Small intestine (tissue), 7 donors: ENCODE data around the gene SLC19A3. TPM values are rescaled to one million over a fixed set of nuclear protein-coding genes. Genes with fewer than 3 reads are reported as not detected.
"Not testable (repeated sequence)": the region's sequence is repeated elsewhere in the genome, so short reads cannot be mapped to it uniquely, and the experiment has no call there.

Source experiments
- DNase-seq, 2 donors: peaks; one replicate each; pipeline versions ENCODE4 v3.0.0 to v3.0.0-alpha.2; 2013
- FAIRE-seq: peaks from 2 replicates; lab custom pipeline; 2012; peaks lifted over from hg19 to GRCh38; lab: Jason Lieb, UNC
- H3K27ac ChIP-seq, 3 donors: one replicate each; pipeline ENCODE4 v1.5.1; 2013; ENCODE audit warnings: low read length in 2 of 3, mild to moderate bottlenecking in 2 of 3, control low read depth in 1 of 3, inconsistent platforms in 1 of 3, low read depth in 1 of 3, moderate library complexity in 1 of 3
- H3K27me3 ChIP-seq, 3 donors: one replicate each; pipeline ENCODE4 v1.6.1; 2013; ENCODE audit warnings: low read length in 3 of 3, inconsistent platforms in 1 of 3; ENCODE audit not compliant: control insufficient read depth in 3 of 3, insufficient read depth in 3 of 3
- H3K36me3 ChIP-seq, 3 donors: one replicate each; pipeline ENCODE4 v1.6.1; 2013; ENCODE audit warnings: low read length in 3 of 3, inconsistent platforms in 1 of 3, low read depth in 1 of 3, mild to moderate bottlenecking in 1 of 3, moderate library complexity in 1 of 3; ENCODE audit not compliant: control insufficient read depth in 3 of 3, insufficient read depth in 2 of 3
- H3K4me1 ChIP-seq, 3 donors: one replicate each; pipeline ENCODE4 v1.6.1; 2013; ENCODE audit warnings: low read length in 2 of 3, inconsistent platforms in 1 of 3, low read depth in 1 of 3, mild to moderate bottlenecking in 1 of 3, moderate library complexity in 1 of 3; ENCODE audit not compliant: control insufficient read depth in 3 of 3, insufficient read depth in 2 of 3
- H3K4me3 ChIP-seq, 3 donors: one replicate each; pipeline ENCODE4 v1.5.1; 2013; ENCODE audit warnings: low read length in 3 of 3, control low read depth in 1 of 3, inconsistent platforms in 1 of 3, low read depth in 1 of 3, mild to moderate bottlenecking in 1 of 3, moderate library complexity in 1 of 3
- H3K9me3 ChIP-seq, 2 donors: one replicate each; pipeline ENCODE4 v1.6.1; 2013; ENCODE audit warnings: low read depth in 1 of 2, low read length in 1 of 2; ENCODE audit not compliant: control insufficient read depth in 2 of 2, insufficient read depth in 1 of 2
- WGBS, 3 donors: extraction: QIAGEN DNeasy Blood & Tissue Kit; methylation state at CpG; one replicate each; pipeline ENCODE4 v1.1.7; 2013; 5-methylcytosine and 5-hydroxymethylcytosine counted together
- polyA plus RNA-seq, 4 donors: library from polyadenylated mRNA; stranded (reverse) in 3 of 4; unstranded in 1 of 4; fragments of 200-250 nt in 3 of 4; fragments of 120-200 nt in 1 of 4; gene quantifications; one replicate each; pipeline versions ENCODE4 v1.2.1 to v1.2.3, GENCODE V29; 2013
- donor health status: healthy with polysubstance abuse.
- donor health status: control.
- donor health status: control.
- donor health status: Bipolar disorder and iron deficiency.
- donor health status: healthy.

The SLC19A3 gene
- polyA plus RNA-seq, 4 donors: 4.0 to 81.5 (median 7.7) TPM

GRCh38 chr2:227666631-227667170, 51.1 kb downstream of the SLC19A3 start, which contains the start of gene SCYGR5:
Gene SCYGR5 (plus strand): TSS chr2:227666804. CDS start chr2:227666804, 0 bp downstream.
- Histone ChIP-seq H3K4me1 (peaks cover 0 to 19% (median 0%) of the 10 kb centered on the region in 3 donors), H3K27ac (peak within 1 kb of the TSS in 1 of 3 donors; percentile 46)
- not testable (repeated sequence) for H3K27me3 ChIP-seq, H3K9me3 ChIP-seq, FAIRE-seq, DNase-seq, H3K4me3 ChIP-seq, H3K36me3 ChIP-seq
- 86 to 89% (median 86%) methylated on average over 8 to 13 of the region's 13 CpGs for WGBS, 3 donors

GRCh38 chr2:227665189-227665940, 52.5 kb downstream of the SLC19A3 start:
- H3K9me3 ChIP-seq: no peaks in the 10 kb centered on the region
- WGBS, 3 donors: 62 to 82% (median 67%) methylated on average over 6 of the region's 6 CpGs

GRCh38 chr2:227661827-227662226, 56.0 kb downstream of the SLC19A3 start:
- Histone ChIP-seq H3K27ac (peak overlapping the region in 1 of 3 donors; percentile 66), H3K36me3 (no peaks in the 10 kb centered on the region), H3K27me3 (no peaks in the 10 kb centered on the region), H3K4me1 (peaks cover 0 to 26% (median 0%) of the 10 kb centered on the region in 3 donors), H3K9me3 (no peaks in the 10 kb centered on the region), H3K4me3 (no peak overlapping the region)
- FAIRE-seq (no peak), DNase-seq (peak in 1 of 2 donors; percentile 67)
- 38 to 50% (median 48%) methylated on average over 3 of the region's 3 CpGs for WGBS, 3 donors

More at GRCh38 chr2:227665189-227665940, 52.5 kb downstream of the SLC19A3 start:
- Histone ChIP-seq H3K36me3 (no peaks in the 10 kb centered on the region), H3K27me3 (no peaks in the 10 kb centered on the region), H3K27ac (peak overlapping the region in 2 of 3 donors; percentile 46 to 53), H3K4me3 (no peak overlapping the region), H3K4me1 (peaks cover 0 to 26% (median 0%) of the 10 kb centered on the region in 3 donors)
- FAIRE-seq: no peak
- peak; percentile 66 to 84 for DNase-seq

DNA sequence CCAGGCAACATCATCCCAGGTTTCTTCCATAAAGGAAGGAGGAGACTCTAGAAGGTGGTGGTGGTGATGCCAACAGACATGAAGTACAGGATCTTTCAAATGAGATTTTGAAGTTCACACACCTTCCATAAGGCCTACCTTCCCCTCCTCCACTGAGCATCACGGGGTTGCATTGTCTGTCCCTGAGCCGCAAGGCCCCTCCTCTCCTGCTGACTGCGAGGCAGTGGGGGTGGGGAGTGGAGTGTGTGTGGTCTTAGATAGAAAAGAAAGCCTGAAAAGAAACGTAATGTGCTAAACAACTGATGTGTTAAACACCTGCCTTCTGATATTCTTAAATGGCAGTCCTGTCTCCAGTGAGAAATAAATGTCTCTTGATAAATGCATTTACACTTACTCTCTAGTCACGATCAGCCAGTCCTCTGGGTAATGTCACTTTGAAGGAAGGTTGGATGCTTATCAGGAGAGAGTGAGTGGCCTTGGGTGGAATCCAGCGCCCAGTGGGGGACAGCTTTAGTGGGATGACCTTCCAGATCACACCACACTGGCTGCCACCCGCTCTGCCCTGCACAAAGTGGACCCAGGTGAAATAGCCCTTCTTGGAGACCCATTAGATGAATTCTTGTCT, 56.7 kb downstream of the SLC19A3 start:
- Histone ChIP-seq H3K9me3 (no peaks in the 10 kb centered on the region), H3K27me3 (no peaks in the 10 kb centered on the region), H3K27ac (peak overlapping the region in 1 of 3 donors; percentile 66), H3K36me3 (no peaks in the 10 kb centered on the region), H3K4me1 (peaks cover 0 to 26% (median 0%) of the 10 kb centered on the region in 3 donors), H3K4me3 (no peak overlapping the region)
- 65 to 75% (median 68%) methylated on average over 7 of the region's 7 CpGs for WGBS, 3 donors
- FAIRE-seq (no peak), DNase-seq (peak in 1 of 2 donors; percentile 20)

DNA sequence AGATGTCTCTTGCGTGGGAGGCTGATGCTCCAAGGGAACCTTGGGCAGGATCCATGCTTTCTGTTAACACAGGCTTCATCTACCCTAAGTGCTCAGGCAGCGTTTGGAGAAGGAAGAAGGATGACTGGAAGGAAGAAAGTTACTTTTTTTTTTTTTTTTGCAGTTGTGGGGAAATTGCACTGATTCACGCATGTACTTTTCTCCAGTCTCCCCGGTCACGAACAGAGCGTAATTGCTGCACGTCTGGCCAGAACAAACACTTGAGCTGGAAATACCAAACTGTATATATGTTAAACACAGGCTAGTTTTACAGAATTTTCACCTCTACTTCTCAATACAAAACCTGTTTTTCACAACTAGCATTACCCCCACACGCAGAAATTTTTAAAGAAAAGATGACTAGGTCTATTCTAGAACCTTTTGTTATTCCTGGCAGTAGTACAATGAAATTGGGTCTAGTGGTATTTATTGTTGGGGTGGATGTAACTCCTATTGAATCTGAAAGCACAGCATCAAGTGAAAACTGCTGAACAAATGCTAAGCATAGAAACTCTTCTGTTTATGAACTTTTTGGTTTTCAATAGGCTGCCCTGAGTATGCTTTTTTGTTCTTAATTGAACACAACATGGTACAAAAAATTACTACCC, 60.5 kb downstream of the SLC19A3 start:
- WGBS, 3 donors: 75 to 88% (median 87%) methylated on average over 8 of the region's 8 CpGs
- no peaks in the 10 kb centered on the region for H3K9me3 ChIP-seq
- FAIRE-seq: no peak

DNA sequence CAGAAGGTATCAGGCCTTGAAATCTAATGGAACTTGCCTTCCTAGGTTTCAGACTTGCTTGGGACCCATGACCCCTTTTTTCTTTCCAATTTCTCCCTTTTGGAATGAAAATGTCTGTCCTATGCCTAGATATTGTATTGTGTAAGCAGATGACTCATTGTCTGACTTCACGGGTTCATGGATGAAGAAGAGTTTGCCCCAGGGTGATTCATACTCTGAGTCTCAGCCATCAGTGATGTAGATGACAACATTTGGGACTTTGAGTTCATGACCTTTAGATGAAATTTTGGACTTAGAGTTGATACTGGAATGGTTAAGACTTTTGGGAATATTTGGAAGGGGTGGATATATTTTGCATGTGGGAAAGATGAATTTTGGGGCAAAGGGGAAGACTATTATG, 62.4 kb downstream of the SLC19A3 start:
- WGBS, 3 donors: 11 to 21% (median 18%) methylated on average over 1 of the region's 1 CpG
- FAIRE-seq (no peak), DNase-seq (peak; percentile 46 to 58)

More for the DNA sequence above, 60.5 kb downstream of the SLC19A3 start:
- H3K4me1 ChIP-seq: peaks cover 0 to 18% (median 0%) of the 10 kb centered on the region in 3 donors
- H3K27ac ChIP-seq: no peak overlapping the region
- no peaks in the 10 kb centered on the region for H3K36me3 ChIP-seq
- H3K27me3 ChIP-seq: no peaks in the 10 kb centered on the region
- no peak overlapping the region for H3K4me3 ChIP-seq
- no peak for DNase-seq

GRCh38 chr2:227654426-227654825, 63.4 kb downstream of the SLC19A3 start:
- no peak overlapping the region for H3K27ac ChIP-seq

More for the DNA sequence above, 62.4 kb downstream of the SLC19A3 start:
- H3K4me1 ChIP-seq: peaks cover 0 to 2% (median 0%) of the 10 kb centered on the region in 3 donors
- H3K9me3 ChIP-seq: no peaks in the 10 kb centered on the region
- H3K36me3 ChIP-seq: no peaks in the 10 kb centered on the region
- H3K27ac ChIP-seq: no peak overlapping the region
- no peaks in the 10 kb centered on the region for H3K27me3 ChIP-seq
- H3K4me3 ChIP-seq: no peak overlapping the region

GRCh38 chr2:227653419-227653818, 64.4 kb downstream of the SLC19A3 start:
- FAIRE-seq: no peak
- WGBS, 3 donors: 19 to 38% (median 32%) methylated on average over 4 of the region's 4 CpGs
- Histone ChIP-seq H3K36me3 (no peaks in the 10 kb centered on the region), H3K4me1 (peaks cover 0 to 2% (median 0%) of the 10 kb centered on the region in 3 donors), H3K27me3 (no peaks in the 10 kb centered on the region), H3K27ac (no peak overlapping the region), H3K4me3 (no peak overlapping the region), H3K9me3 (no peaks in the 10 kb centered on the region)
- peak in 1 of 2 donors; percentile 25 for DNase-seq

More at GRCh38 chr2:227654426-227654825, 63.4 kb downstream of the SLC19A3 start:
- peaks cover 0 to 2% (median 0%) of the 10 kb centered on the region in 3 donors for H3K4me1 ChIP-seq
- no peaks in the 10 kb centered on the region for H3K36me3 ChIP-seq
- WGBS, 3 donors: 70 to 90% (median 73%) methylated on average over 1 of the region's 1 CpG
- DNase-seq (no peak), FAIRE-seq (no peak)
- no peaks in the 10 kb centered on the region for H3K27me3 ChIP-seq
- no peaks in the 10 kb centered on the region for H3K9me3 ChIP-seq
- no peak overlapping the region for H3K4me3 ChIP-seq
